NK-92 treated with Interleukin-12 subunit alpha and Interleukin-12 subunit beta, amount 100 ng/mL, for 24 hours (cell line): ENCODE results near the gene POMT1.
A peak's percentile ranks its signal among the peaks of the same experiment; 100 is the strongest.

Experiments
- DNase-seq: peaks from one replicate; lab custom pipeline; 2025; lab: John Stamatoyannopoulos, UW

The POMT1 gene

GRCh38 chr9:131477367-131477766 is 25.4 kb upstream of the POMT1 start:
- DNase-seq, result no peak

DNA sequence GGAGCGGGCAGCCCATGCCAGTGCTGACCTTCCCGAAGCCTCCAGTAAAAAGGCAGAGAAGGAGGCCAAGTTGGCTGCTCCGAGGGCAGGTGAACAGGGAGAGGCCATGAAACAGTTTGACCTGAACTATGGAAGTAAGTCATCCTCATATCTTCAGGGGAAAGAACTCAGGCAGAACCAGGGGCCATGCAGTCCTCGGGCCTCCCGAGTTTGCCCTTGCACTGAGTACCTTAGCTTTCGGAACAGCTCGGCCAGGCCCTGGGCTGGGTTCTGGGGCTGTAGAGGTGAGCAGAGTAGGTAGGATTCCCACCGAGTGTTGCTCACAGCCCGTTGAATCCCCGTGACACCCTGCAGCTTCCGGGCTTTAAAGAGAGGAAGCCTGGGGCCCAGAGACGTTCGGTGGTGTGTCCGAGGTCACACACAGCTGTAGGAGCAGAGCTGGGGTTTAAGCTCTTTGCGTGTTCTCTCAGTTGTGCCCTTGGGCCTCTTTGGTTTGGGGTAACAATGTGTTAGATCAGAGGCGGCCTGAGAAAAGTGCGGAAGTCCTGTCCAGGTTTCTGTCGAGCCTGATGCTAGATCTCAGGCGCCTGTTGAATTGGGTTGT is 24.8 kb upstream of the POMT1 start:
- DNase-seq, result no peak

DNA sequence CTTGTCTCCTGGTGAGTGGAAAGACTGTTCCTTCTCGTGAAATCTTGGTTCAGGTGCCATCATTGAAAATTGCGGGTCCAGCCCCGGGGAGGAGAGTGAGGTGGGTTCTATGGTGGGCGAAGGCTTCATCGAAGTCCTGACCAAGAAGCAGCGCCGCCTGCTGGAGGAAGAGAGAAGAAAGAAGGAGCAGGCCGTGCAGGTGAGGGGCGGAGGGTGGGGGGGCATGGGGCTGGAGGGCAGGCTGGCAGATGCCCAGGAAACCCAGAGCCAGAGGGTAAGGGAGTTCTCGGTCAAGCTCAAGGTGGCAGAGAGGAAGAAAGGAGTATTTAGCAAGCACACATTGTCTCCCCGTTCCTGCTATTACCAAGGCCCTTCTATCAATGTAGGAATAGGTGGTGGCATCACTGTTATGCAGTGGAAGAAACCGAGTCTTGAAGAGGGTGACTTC is 24.3 kb upstream of the POMT1 start:
- DNase-seq, result peak; percentile 11

DNA sequence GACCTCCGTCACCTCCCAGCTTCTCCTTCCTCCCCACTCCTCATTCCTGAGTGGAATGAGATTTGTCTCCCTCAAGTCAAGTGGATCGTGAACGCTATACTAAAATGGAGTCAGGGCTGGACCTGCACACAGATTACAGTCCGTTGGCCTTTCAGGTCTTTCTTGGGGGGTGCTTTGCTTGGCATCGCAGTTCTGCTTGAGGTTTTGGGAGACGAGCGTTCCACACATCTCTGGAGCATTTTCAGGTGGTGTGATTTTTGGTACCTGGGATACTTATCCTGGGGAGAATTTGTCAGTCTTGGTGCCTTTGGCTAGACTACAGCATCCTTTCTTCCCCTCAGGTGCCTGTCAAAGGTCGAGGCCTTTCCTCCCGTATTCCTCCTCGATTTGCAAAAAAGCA is 23.8 kb upstream of the POMT1 start:
- no peak for DNase-seq

GRCh38 chr9:131480258-131480657 is 22.5 kb upstream of the POMT1 start:
- no peak for DNase-seq

- DNase-seq, result no peak
These were observed 21.0 kb upstream of the POMT1 start for GRCh38 chr9:131481441-131482342.

GRCh38 chr9:131482343-131483006 is 20.2 kb upstream of the POMT1 start:
- DNase-seq, result no peak

DNA sequence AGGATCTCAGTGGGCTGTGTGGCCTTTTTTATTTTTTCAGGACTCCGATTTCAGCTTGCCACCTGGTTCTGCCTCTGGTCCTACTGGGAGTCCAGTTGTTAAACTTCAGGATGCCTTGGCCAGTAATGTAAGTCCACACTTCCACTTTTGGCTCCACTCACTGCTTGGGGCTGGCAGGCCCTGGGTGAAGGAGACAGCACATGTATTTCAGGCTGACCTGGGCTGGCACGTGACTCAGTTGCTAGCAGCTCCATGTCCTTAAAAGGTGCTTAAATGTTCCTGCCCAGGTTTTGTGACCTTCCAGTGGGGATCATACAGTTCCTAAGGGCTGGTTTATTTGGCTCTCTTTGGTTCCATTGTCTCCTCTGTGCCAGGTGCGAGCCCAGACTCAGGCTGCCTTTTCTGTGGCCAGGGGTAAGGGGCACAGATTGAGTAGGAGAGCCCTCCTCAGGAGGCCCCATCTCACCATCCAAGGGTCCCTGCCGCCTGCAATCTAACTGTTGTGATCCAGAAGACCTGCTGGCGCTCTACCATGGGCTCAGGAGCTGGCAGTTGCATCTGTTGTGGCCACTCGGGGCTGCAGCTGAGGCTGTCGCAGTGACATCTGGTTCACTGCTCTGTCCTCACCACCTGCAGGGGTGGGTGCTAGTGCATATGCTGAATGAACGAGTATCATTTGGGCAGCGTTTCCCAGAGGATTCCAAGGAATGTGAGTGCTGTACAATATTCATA is 19.2 kb upstream of the POMT1 start:
- no peak for DNase-seq

GRCh38 chr9:131484051-131484445 is 18.7 kb upstream of the POMT1 start:
- DNase-seq, result no peak

DNA sequence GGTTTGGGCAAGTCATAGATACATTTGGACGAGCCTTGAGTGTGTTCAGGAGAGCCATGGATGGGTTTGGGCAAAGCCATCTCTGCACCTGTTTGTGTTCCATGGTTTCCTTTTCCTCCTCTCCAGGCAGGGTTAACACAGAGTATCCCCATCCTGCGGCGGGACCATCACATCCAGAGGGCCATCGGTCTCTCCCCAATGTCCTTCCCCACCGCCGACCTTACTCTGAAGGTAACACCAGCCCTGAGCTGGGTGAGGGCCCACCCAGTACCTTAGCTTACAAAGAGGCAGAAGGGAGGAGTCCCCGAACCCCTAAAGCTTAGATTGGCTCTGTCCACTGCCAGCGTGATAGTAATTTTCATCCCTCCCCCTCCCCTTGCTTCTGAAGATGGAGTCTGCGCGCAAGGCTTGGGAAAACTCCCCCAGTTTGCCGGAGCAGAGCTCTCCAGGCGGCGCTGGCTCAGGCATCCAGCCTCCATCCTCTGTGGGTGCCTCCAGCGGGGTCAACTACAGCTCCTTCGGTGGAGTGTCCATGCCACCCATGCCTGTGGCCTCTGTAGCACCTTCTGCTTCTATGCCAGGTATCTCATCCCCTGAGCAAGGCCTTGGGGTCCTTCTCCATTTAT is 18.0 kb upstream of the POMT1 start:
- no peak for DNase-seq

GRCh38 chr9:131485206-131485605 is 17.5 kb upstream of the POMT1 start:
- DNase-seq, result no peak

GRCh38 chr9:131485728-131486422 is 16.8 kb upstream of the POMT1 start:
- no peak for DNase-seq

DNA sequence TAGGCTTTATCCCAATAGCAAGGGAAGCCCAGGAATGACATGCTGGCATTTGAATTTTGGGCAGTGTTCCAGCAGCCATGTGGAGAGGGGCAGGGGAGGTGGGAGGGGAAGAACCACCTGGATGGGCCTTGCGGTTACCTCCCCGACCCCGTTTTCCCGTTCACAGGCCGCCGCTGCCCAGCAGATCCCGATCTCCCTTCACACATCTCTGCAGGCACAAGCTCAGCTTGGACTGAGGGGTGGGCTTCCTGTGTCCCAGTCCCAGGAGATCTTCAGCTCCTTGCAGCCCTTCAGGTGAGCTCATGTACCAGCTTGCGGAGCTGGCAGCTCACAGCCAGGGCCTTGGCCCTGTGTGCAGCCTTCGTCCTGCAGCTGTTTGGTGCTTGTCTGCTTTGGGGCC is 15.7 kb upstream of the POMT1 start:
- no peak for DNase-seq

- no peak for DNase-seq
These were observed 15.1 kb upstream of the POMT1 start for GRCh38 chr9:131487621-131488031.

- DNase-seq, result no peak
These were observed 12.2 kb upstream of the POMT1 start for GRCh38 chr9:131490514-131490913.

GRCh38 chr9:131491001-131491710 is 11.6 kb upstream of the POMT1 start:
- no peak for DNase-seq

- DNase-seq, result no peak
These were observed 10.6 kb upstream of the POMT1 start for GRCh38 chr9:131492070-131492469.

DNA sequence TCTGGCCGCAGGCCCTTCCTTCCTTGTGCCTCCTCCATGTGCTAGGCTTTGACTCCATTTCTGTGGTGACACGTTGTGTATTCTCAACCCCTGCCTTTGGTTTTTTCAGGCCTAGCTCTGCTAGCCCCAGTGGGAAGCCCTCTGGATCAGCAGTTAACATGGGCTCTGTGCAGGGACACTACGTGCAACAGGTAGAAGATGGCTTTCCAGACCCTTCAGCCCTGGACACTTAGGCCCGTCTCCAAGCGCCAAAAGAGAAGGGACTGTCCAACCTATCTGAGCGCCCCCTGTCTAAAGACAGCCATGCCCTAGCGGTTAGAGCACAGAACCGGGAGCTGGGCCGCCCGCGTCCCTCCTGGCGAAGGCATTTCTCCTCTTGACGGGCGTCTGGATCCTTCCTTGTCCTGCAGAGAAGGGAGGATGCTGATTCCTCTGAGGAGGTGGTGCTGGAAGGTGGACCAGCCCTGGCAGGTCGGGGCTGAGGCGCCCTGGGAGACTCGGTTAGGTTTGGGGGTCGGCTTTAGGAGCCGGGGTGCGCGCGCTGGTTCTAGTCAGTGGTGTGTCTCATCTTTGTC is 8.3 kb upstream of the POMT1 start:
- no peak for DNase-seq

DNA sequence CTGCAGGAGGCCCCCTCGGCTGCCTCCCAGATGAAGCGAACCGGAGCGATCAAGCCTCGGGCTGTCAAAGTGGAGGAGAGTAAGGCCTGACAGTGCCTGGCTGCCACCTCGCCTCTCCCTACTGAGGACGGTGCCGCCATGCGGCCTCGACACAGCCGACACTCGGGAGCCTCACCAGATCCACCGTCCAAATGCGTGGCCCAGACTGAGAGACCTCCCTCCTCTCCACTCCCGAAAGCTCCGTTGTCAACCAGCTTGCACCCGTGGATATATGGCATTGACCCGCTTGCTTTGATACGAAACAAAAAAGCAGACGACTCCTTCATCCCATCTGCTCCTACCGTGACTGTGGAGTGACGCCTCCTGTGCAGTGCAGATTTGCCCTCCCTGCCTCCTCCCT is 6.9 kb upstream of the POMT1 start:
- DNase-seq, result no peak

DNA sequence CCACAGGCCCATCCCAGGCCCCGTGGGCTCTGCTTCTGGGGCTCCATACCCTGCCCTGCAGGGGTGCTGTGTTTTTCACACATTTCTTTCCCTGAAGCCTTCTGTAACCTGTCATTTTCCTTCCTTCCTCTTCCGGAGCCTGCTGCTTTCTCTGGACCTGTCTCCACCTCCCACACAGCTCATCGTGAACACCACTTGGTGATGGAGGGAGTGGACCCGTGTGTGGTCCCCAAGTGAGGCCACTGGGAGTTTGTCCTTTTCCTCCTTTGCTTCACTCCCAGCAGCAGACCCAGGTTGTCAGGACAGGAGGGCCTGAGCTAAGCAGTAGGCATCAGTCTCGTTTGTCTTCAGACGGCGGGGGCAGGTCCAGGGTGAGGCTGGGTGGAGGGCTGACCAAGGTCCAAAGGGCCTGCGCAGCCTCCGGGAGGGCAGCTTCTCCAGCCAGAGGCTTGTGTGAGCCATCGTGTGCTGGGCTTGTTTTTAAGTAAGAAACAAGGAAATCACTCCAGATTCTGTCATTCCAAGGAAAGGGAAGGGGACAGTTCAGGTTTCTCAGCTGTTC is 5.8 kb upstream of the POMT1 start:
- DNase-seq, result no peak
